Measurements from ENCODE around the gene MAP3K4. TPM values are rescaled to one million over a fixed set of nuclear protein-coding genes. Genes with fewer than 3 reads are reported as not detected.

Gene MAP3K4
- total and polyA plus RNA-seq, 12 donors: 11.9 to 37.0 (median 18.8) TPM

GRCh38 chr6:161138543-161139303, 147.2 kb downstream of the MAP3K4 start:
- DNase-seq: no peak
- no peak overlapping the region for H3K27ac ChIP-seq
- no peaks in the 10 kb centered on the region for H3K9me3 ChIP-seq (replicated peaks in 1 of 3)
- TF ChIP-seq CTCF (IDR thresholded peaks at IDR 0.05): no peak
- no peak for TF ChIP-seq POLR2A (IDR thresholded peaks at IDR 0.05)
- no peaks in the 10 kb centered on the region for H3K27me3 ChIP-seq
- 90 to 94% (median 93%) methylated on average over 10 to 23 of the region's 23 CpGs for WGBS, 4 donors
- intact Hi-C loops (cut with DNase I): no loop called here
- H3K36me3 ChIP-seq (replicated peaks in 1 of 2): no peaks in the 10 kb centered on the region
- no peak overlapping the region for H3K4me3 ChIP-seq
- H3K4me1 ChIP-seq (replicated peaks in 1 of 2): no peaks in the 10 kb centered on the region

- Histone ChIP-seq H3K4me1 (replicated peaks in 1 of 2) (no peaks in the 10 kb centered on the region), H3K27me3 (no peaks in the 10 kb centered on the region), H3K9me3 (replicated peaks in 1 of 3) (no peaks in the 10 kb centered on the region), H3K4me3 (no peak overlapping the region), H3K27ac (no peak overlapping the region), H3K36me3 (replicated peaks in 1 of 2) (no peaks in the 10 kb centered on the region)
- 90 to 97% (median 95%) methylated on average over 3 to 18 of the region's 18 CpGs for WGBS, 4 donors
- DNase-seq: no peak
- intact Hi-C loops (cut with DNase I): no loop called here
- TF ChIP-seq CTCF (IDR thresholded peaks at IDR 0.05): no peak
- no peak for TF ChIP-seq POLR2A (IDR thresholded peaks at IDR 0.05)
Observed at GRCh38 chr6:161139304-161139765, 147.8 kb downstream of the MAP3K4 start.

GRCh38 chr6:161139766-161140553, 148.4 kb downstream of the MAP3K4 start:
- intact Hi-C loops (cut with DNase I): no loop called here
- WGBS, 4 donors: 83 to 93% (median 90%) methylated on average over 3 to 28 of the region's 28 CpGs
- peak in 1 of 7 donors; percentile 64 for DNase-seq
- Histone ChIP-seq H3K4me3 (no peak overlapping the region), H3K27ac (no peak overlapping the region), H3K27me3 (no peaks in the 10 kb centered on the region), H3K36me3 (replicated peaks in 1 of 2) (no peaks in the 10 kb centered on the region), H3K9me3 (replicated peaks in 1 of 3) (no peaks in the 10 kb centered on the region), H3K4me1 (replicated peaks in 1 of 2) (no peaks in the 10 kb centered on the region)
- no peak for TF ChIP-seq POLR2A (IDR thresholded peaks at IDR 0.05)
- peak in 1 of 6 experiments; percentile 58 for TF ChIP-seq CTCF (IDR thresholded peaks at IDR 0.05)

- Histone ChIP-seq H3K27ac (no peak overlapping the region), H3K36me3 (replicated peaks in 1 of 2) (no peaks in the 10 kb centered on the region), H3K4me3 (no peak overlapping the region), H3K27me3 (no peaks in the 10 kb centered on the region), H3K4me1 (replicated peaks in 1 of 2) (no peaks in the 10 kb centered on the region), H3K9me3 (replicated peaks in 1 of 3) (no peaks in the 10 kb centered on the region)
- intact Hi-C loops (cut with DNase I): no loop called here
- 94 to 97% (median 96%) methylated on average over 5 to 10 of the region's 10 CpGs for WGBS, 4 donors
- TF ChIP-seq POLR2A (IDR thresholded peaks at IDR 0.05): no peak
- TF ChIP-seq CTCF (IDR thresholded peaks at IDR 0.05): no peak
- DNase-seq: no peak
Observed at GRCh38 chr6:161140554-161140875, 148.9 kb downstream of the MAP3K4 start.
